K562 (cell line): ENCODE results near the gene ATXN3. TPM values are rescaled to one million over a fixed set of nuclear protein-coding genes. Genes with fewer than 3 reads are reported as not detected.
"Not testable (repeated sequence)": the region's sequence is repeated elsewhere in the genome, so short reads cannot be mapped to it uniquely, and the experiment has no call there.

ENCODE experiments used
- ATAC-seq: fragments of 200-7000 bp; cut with Tn5 transposase; 3 replicates; pipeline ENCODE4 v1.9.1; 2020; ENCODE audit warnings: moderate library complexity
- BruUV-seq: library from RNA; stranded (reverse); fragments of 400-500 nt; replicated peaks from 2 replicates; lab custom pipeline; 2021; lab: Mats Ljungman, UMichigan
- CTCF ChIA-PET: fragments of 300-600 bp; formaldehyde crosslinking; extraction: SDS; loops from one replicate; lab custom pipeline; 2021; ENCODE audit warnings: low intra/inter-chr PET ratio; lab: Yijun Ruan, JAX
- POLR2A ChIA-PET: fragments of 300-600, 350-650 bp; sonication (Branson Sonifier 250); formaldehyde crosslinking; extraction: SDS; loops from one replicate; lab custom pipeline; 2021; ENCODE audit warnings: antibody characterized with exemption, inconsistent platforms; lab: Yijun Ruan, JAX
- DNase-seq, 4 experiments: peaks; one replicate each; pipeline versions ENCODE4 v3.0.0 to v3.0.0-alpha.2; 2011 to 2018; ENCODE audit warnings: low spot score in 3 of 4, mixed read lengths in 3 of 4; ENCODE audit errors: extremely low read depth in 1 of 4
- FAIRE-seq: peaks from 2 replicates; lab custom pipeline; 2011; peaks lifted over from hg19 to GRCh38; lab: Jason Lieb, UNC
- H2AFZ ChIP-seq: 2 replicates; pipeline ENCODE4 v1.6.0; 2011; ENCODE audit warnings: low read depth, low read length, control low read depth, inconsistent platforms
- H3K27ac ChIP-seq: fragments of 200-600 bp; 3 replicates; pipeline ENCODE4 v1.8.0; 2011; ENCODE audit warnings: low read depth, mild to moderate bottlenecking, control low read depth, inconsistent platforms, low read length, moderate library complexity, mixed read lengths; ENCODE audit errors: extremely low read depth
- H3K27me3 ChIP-seq, 2 experiments: fragments of 300-600 bp in 1 of 2; 2 replicates in 1 of 2; 3 replicates in 1 of 2; pipeline versions ENCODE4 v1.6.0 to v1.8.0; 2011; ENCODE audit warnings: inconsistent platforms in 2 of 2, low read length in 2 of 2, mild to moderate bottlenecking in 1 of 2, mixed read lengths in 1 of 2, moderate library complexity in 1 of 2; ENCODE audit not compliant: control insufficient read depth in 2 of 2, insufficient read depth in 2 of 2
- H3K36me3 ChIP-seq: fragments of 300-600 bp; 3 replicates; pipeline ENCODE4 v1.8.0; 2011; ENCODE audit warnings: mild to moderate bottlenecking, low read length, inconsistent platforms; ENCODE audit not compliant: control insufficient read depth, insufficient read depth
- H3K4me1 ChIP-seq, 2 experiments: fragments of 200-600 bp in 1 of 2; replicated peaks in 1 of 2; 2 replicates in 1 of 2; 3 replicates in 1 of 2; pipeline versions ENCODE4 v1.5.1 to v1.8.0; 2011; ENCODE audit warnings: inconsistent platforms in 2 of 2, low read length in 2 of 2, mild to moderate bottlenecking in 1 of 2, mixed read lengths in 1 of 2, moderate library complexity in 1 of 2; ENCODE audit not compliant: control insufficient read depth in 2 of 2, insufficient read depth in 2 of 2
- H3K4me2 ChIP-seq: 2 replicates; pipeline ENCODE4 v1.6.1; 2011; ENCODE audit warnings: low read length, control low read depth, inconsistent platforms, mixed read lengths; ENCODE audit not compliant: insufficient read depth
- H3K4me3 ChIP-seq: fragments of 200-600 bp; sonication (generic), shearing (Covaris generic); 2 replicates; pipeline ENCODE4 v1.5.1; 2016; ENCODE audit warnings: control low read depth, inconsistent platforms
- H3K79me2 ChIP-seq: fragments of 200-600 bp; 3 replicates; pipeline ENCODE4 v1.8.0; 2011; ENCODE audit warnings: low read length, inconsistent platforms; ENCODE audit not compliant: control insufficient read depth, insufficient read depth
- H3K9ac ChIP-seq, 2 experiments: 2 replicates each; pipeline versions ENCODE4 v1.6.0 to v1.6.1; 2011; ENCODE audit warnings: low read depth in 2 of 2, low read length in 2 of 2, control low read depth in 1 of 2, inconsistent platforms in 1 of 2, mild to moderate bottlenecking in 1 of 2, mixed read lengths in 1 of 2; ENCODE audit not compliant: insufficient read depth in 1 of 2
- H3K9me1 ChIP-seq: one replicate; pipeline ENCODE4 v1.6.0; 2011; ENCODE audit warnings: inconsistent platforms, mild to moderate bottlenecking, low read length, moderate library complexity; ENCODE audit not compliant: control insufficient read depth, insufficient read depth
- H3K9me3 ChIP-seq: replicated peaks from 2 replicates; pipeline ENCODE4 v1.5.1; 2011; ENCODE audit warnings: low read depth, low read length, inconsistent platforms; ENCODE audit not compliant: control insufficient read depth, insufficient read depth
- H4K20me1 ChIP-seq: replicated peaks from 2 replicates; pipeline ENCODE4 v1.6.1; 2011; ENCODE audit warnings: low read length, inconsistent platforms, mixed read lengths; ENCODE audit not compliant: control insufficient read depth, insufficient read depth
- CBX3 ChIP-seq, 2 experiments: IDR thresholded peaks; 1 replicate in 1 of 2; 2 replicates in 1 of 2; pipeline ENCODE4 v1.6.1; 2012; ENCODE audit warnings: inconsistent platforms in 2 of 2, low read length in 2 of 2, borderline replicate concordance in 1 of 2, control low read depth in 1 of 2
- CBX5 ChIP-seq: IDR thresholded peaks from 2 replicates; pipeline ENCODE4 v1.6.1; 2014; ENCODE audit warnings: low read depth, borderline replicate concordance
- EP300 ChIP-seq: IDR thresholded peaks from 2 replicates; pipeline ENCODE4 v1.6.1; 2012; ENCODE audit warnings: low read length, improper control_type of control experiment
- TRIM24 ChIP-seq, 2 experiments: fragments of 450-650 bp; IDR thresholded peaks; 2 replicates each; pipeline ENCODE4 v1.6.1; 2016
- TRIM28 ChIP-seq: fragments of 450-650 bp; IDR thresholded peaks from 2 replicates; pipeline ENCODE4 v1.6.1; 2017
- WGBS: fragments of 100-300 bp; shearing (Covaris generic); methylation state at CpG from one replicate; pipeline ENCODE4 v1.1.6; 2016; ENCODE audit warnings: low coverage, mixed read lengths; ENCODE audit not compliant: insufficient coverage; ENCODE audit errors: missing lambda C conversion rate; 5-methylcytosine and 5-hydroxymethylcytosine counted together
- in situ Hi-C: fragments of 300-500 bp; cut with MboI; formaldehyde crosslinking; loops from 4 replicates; pipeline ENCODE4 v1.15.0; 2018; ENCODE audit warnings: inconsistent platforms, mixed read lengths
- intact Hi-C: fragments of 100-400 bp; cut with micrococcal nuclease; formaldehyde crosslinking; loops from 2 replicates; pipeline ENCODE4 v1.14.2; 2022
- polyA plus RNA-seq, 8 experiments: library from polyadenylated mRNA; depleted of rRNA in 4 of 8; stranded (reverse) in 5 of 8; unstranded in 3 of 8; fragments of >200 nt; fragmentation: Nextera tagmentation in 2 of 8; fragmentation: Illumina TruSeq in 1 of 8; extraction: Ambion mirVana in 2 of 8; extraction: Trizol in 1 of 8; gene quantifications; 2 replicates each; pipeline versions ENCODE4 v1.2.1 to v1.2.3, GENCODE V29; 2011 to 2014; ENCODE audit warnings: inconsistent platforms in 1 of 8, missing spikeins in 1 of 8
- total RNA-seq, 7 experiments: library from RNA; depleted of rRNA in 6 of 7; stranded (reverse); fragments of >200 nt in 6 of 7; fragmentation: Illumina TruSeq in 2 of 7; extraction: Trizol in 2 of 7; gene quantifications; 2 replicates each; pipeline versions ENCODE4 v1.2.1 to v1.2.3, GENCODE V29; 2011 to 2021; ENCODE audit warnings: low replicate concordance in 1 of 7
- TF ChIP-seq, protein P1 (sequence below): fragments of 450-650 bp; IDR thresholded peaks from 2 replicates; pipeline ENCODE4 v1.6.1; 2018; ENCODE audit warnings: mild to moderate bottlenecking, low read depth; ENCODE audit not compliant: partially characterized antibody

Gene ATXN3
- total and polyA plus RNA-seq, 9 of the 15 experiments (the other 6 are each of a cell fraction or from before 2014, with no cell fraction given), result 11.3 to 25.0 (median 14.6) TPM

DNA sequence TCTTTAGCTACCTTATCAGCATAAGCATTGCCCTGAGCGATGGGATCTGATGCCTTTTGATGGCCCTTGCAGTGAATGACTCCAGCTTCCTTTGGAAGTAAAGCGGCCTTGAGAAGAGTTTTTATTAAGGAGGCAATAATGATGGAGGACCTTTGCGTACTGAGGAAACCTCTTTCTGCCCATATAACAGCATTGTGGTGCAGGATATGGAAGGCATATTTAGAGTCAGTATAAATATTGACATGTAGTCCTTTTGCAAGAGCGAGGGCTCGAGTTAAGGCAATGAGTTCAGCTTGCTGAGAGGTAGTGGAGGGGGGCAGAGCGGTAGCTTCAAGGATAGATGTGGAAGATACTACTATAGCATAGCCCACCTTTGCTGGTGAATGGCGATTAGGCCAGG is 60.5 kb downstream of the ATXN3 start:
- H3K4me3 ChIP-seq, H2AFZ ChIP-seq, FAIRE-seq, intact Hi-C loops, CTCF ChIA-PET, H3K27ac ChIP-seq, H4K20me1 ChIP-seq, H3K9me3 ChIP-seq, in situ Hi-C loops, ATAC-seq, H3K4me1 ChIP-seq, H3K9me1 ChIP-seq, H3K4me2 ChIP-seq, BruUV-seq, H3K27me3 ChIP-seq, H3K79me2 ChIP-seq, H3K9ac ChIP-seq, H3K36me3 ChIP-seq: not testable (repeated sequence)
- DNase-seq, result peak in 1 of 4 experiments; percentile 15
- POLR2A ChIA-PET, result interaction anchor here (0.8 kb wide), 1 partner anchor 8 kb away, joined by 3 read pairs; no protein-coding TSS in a partner anchor
- WGBS, result 8% methylated on average over 5 of the region's 7 CpGs
- peak in 1 of 2 experiments; percentile 23; a peak in 1 of 4 replicates for TF ChIP-seq TRIM24 (IDR thresholded peaks at IDR 0.05)
- TF ChIP-seq EP300, result peak; percentile 20; the same call in 1 of the 2 replicates
- TF ChIP-seq, protein P1, sequence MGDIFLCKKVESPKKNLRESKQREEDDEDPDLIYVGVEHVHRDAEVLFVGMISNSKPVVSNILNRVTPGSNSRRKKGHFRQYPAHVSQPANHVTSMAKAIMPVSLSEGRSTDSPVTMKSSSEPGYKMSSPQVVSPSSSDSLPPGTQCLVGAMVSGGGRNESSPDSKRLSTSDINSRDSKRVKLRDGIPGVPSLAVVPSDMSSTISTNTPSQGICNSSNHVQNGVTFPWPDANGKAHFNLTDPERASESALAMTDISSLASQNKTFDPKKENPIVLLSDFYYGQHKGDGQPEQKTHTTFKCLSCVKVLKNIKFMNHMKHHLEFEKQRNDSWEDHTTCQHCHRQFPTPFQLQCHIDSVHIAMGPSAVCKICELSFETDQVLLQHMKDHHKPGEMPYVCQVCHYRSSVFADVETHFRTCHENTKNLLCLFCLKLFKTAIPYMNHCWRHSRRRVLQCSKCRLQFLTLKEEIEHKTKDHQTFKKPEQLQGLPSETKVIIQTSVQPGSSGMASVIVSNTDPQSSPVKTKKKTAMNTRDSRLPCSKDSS, result peak; percentile 38
- peak; percentile 77; the same call in 1 of the 2 replicates for TF ChIP-seq TRIM28
- peak in 1 of 2 experiments; percentile 74; a peak in 1 of 3 replicates for TF ChIP-seq CBX3 (IDR thresholded peaks at IDR 0.05; ENCODE audit: borderline replicate concordance in 1 of 2, low read length in 2 of 2)
- TF ChIP-seq CBX5, result peak; percentile 92

DNA sequence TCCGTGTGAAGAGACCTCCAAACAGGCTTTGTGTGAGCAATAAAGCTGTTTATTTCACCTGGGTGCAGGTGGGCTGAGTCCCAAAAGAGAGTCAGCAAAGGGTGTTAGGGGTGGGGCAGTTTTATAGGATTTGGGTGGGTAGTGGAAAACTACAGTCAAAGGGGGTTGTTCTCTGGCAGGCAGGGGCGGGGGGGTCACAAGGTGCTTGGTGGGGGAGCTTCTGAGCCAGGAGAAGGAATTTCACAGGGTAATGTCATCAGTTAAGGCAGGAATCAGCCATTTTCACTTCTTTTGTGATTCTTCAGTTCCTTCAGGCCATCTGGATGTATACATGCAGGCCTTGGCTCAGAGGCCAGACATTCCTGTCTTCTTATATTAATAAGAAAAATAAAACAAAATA is 64.6 kb downstream of the ATXN3 start:
- H3K9me1 ChIP-seq, H3K36me3 ChIP-seq, H3K4me2 ChIP-seq, H4K20me1 ChIP-seq, H3K27ac ChIP-seq, H3K9me3 ChIP-seq, FAIRE-seq, H3K9ac ChIP-seq, in situ Hi-C loops, CTCF ChIA-PET, H3K4me3 ChIP-seq, BruUV-seq, POLR2A ChIA-PET, H3K4me1 ChIP-seq, H3K27me3 ChIP-seq, ATAC-seq, DNase-seq, intact Hi-C loops, H2AFZ ChIP-seq: not testable (repeated sequence)
- H3K79me2 ChIP-seq, result peaks cover 41% of the 10 kb centered on the region
- WGBS, result 50% methylated on average over 2 of the region's 2 CpGs
